GM19351 (cell line): ENCODE data around the gene FILIP1.

Experiments
- ATAC-seq: cut with Tn5 transposase; IDR thresholded peaks from one replicate; pipeline ENCODE4 v1.9.1; 2021; ENCODE audit warnings: mild to moderate bottlenecking, moderate library complexity; ENCODE audit not compliant: unreplicated experiment

Gene FILIP1

DNA sequence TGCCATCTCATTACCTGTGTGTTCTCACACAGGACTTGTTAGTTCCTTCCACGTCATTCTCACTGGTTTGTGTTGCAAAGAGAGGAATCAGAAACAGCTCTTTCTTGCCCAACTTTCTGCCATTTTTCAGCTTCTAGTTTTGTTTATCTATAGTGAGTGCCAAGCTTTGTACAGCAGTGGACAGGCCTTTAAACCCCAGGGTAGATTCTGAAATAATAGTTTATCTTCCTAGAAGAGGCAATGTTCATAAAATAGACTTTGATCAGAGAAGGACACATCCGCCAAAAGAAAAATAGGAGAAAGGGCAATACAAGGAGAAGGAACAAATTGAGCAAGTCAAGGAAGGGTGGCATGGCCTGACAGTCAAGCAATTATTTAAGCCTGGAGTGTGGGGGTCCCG is 191.3 kb downstream of the FILIP1 start:
- no peak for ATAC-seq

DNA sequence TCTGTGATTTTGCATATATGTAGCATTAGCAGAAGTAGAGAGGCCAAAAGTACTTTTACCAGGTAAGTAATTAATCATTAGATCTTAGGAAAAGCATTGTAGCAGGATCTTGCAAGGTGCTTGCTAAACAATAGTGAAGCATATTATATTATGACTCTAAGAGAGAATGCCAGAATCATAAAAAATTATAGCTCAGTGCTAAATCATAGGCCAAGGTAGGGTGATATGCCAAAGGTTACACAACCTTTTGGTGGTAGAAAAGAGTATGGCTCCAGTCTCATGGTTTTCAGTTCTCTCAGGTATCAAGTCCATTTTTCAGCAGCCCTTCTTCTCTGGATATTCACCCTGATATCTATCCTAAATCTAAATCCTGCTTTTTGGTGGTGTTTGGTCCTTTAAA is 192.1 kb downstream of the FILIP1 start:
- no peak for ATAC-seq

DNA sequence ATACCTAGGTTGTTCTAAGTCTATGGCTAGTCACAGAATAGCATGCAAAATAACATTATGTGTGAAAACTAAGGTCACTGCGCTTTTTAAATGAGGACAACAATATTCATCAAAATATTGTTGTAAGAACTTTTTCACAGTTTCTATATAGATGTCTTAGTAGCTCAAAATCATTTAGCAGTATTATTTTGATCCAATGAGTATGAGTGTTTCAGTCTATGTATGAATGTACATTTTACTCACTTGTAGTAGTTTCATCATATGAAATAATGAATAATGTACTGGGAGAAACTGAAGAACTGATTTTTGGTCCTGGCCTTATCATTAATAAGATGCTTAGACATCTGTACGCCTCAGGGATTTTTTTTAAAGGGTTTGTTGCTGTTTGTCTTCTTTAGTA is 192.5 kb downstream of the FILIP1 start:
- no peak for ATAC-seq

DNA sequence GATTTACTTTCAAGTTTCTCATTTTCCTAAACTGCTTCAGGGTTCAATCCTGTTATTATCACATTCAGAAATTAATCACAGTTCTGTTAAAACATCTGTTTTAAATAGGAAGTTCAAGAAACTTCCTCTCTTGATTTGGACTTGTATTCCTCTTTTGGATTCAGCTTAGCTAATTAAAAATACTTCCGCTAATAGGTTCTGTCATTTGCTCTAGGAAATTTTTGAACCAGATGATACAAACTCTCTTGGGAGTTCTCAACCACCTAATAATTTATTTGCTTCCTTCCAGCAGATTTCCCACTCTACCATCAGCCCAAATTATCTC is 193.1 kb downstream of the FILIP1 start:
- ATAC-seq: no peak

DNA sequence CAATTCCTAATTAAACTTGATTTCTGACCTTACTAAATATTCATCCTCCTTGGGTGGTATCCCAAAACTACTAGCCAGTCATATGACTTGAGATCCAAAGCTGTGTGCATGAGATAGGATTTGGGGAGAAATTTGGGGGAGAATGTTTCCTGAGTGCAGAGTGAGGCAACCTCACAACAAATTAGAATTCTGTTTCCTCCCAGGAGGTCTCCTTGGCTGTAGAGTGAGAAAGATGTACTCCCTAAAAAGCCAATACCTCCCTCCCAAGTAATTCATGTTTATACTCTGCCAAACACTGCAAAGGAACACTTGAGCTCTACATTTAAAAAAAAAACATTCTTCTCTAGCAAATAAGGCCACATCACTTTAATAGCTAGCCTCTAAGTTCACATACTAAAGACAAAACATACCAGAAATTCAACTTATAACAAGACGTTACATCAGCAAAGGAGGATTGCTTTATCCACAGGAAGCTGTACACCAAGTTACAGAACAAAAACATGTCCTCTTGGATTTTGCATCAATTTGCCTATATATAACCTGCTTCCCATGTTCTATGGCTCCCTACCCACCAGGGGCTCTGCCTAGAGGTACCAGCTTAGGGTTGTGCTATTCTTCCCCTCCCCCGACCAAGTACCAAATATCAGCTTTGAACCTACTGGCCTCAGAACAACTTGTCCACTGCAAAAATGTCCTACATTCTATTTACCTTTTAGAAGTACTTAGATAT is 193.6 kb downstream of the FILIP1 start:
- no peak for ATAC-seq

DNA sequence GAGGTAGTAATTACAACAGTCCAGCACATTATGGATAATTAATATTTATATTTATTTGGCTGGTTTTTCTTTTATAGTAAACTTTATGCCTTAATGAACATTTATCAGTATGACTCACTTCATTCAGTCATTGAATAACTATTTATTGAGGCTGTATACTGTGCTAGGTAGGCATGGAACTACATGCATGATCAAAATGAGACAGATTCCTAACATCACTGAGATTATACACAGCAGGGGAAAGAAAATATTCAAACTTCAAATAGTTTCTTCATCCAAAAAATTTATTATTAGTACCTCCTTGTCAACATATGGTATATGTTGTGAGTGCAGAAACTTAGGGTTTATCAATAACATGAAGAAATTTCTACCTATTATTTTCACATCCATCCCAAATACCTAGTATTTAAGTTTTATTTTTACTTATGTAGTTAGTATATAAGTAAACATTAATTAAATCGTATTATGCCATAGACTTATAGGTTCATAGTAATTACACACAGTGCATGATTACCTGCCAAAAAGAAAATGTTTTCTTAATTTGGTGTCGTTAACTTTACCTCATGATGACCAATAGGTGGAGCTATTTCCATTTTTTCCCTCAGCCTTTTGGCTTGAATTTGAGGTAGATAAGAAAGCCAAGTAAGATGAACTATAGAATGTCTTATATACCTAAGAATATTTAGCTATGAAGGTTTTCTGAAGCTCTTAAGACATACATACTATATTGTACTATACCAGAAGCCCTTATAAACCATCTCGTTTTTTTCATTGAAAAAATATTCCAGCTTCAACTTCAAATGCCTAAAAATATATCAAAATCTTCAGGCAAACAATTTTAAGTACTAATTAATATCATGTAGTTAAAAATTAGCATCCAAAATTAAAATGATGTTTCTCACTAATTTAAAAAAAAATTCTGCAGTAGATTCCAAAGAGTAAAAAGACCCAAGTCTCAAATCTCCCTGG is 196.5 kb downstream of the FILIP1 start:
- peak; percentile 80 for ATAC-seq

DNA sequence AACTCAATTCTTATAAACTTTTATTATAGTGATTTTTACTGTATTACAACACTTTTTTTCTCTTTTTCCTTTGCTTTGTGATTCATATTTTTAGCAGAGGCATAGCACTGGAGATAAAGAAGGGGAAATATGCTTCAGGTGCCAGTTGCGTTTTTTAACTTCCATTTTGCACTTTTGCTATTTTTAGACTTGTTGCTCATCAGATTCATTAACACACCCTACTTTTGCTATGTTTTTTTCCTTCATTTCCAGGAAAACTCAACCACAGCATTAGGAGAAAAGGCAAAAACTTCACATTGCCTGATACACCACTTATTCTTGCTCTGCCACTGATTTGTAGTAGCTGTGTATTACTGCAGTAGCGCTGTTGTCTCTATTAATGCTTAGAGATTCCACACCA is 201.0 kb downstream of the FILIP1 start:
- ATAC-seq: no peak

DNA sequence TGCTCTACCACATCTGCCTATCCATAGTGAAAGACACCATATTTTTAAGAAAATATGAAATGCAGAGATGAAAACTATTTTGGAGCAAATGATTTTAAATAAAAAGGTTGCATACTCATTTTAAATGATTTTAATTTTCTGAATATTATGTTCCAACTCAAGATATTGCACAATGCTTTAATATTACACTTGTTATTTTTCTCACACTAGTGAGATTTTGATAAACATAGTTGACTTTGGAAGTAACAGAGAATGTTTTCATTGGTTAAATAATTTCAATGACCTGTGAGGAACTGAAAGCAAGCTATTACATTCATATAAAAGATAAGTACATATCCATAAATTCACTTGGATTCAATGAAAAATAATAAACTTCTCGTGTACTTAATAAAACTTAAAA is 201.9 kb downstream of the FILIP1 start:
- ATAC-seq: no peak

DNA sequence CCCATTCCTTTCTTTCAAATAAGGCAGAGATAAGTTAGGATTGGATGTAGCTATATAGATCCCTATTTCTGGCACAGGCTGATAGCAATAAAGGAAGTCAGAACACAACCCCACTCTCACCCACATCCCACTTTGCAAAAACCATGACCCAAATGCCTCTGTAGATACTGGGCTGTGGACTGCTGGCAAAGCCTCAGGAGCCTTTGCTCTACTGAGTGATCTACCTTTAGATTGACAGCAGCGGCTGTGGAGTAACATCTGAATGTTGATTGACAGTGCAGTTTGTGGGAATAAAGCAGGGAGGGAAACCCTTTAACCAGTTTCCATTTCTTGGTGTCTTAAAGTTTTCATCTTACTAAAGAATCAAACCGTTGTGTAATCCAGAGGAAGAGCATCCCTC is 202.3 kb downstream of the FILIP1 start:
- no peak for ATAC-seq

DNA sequence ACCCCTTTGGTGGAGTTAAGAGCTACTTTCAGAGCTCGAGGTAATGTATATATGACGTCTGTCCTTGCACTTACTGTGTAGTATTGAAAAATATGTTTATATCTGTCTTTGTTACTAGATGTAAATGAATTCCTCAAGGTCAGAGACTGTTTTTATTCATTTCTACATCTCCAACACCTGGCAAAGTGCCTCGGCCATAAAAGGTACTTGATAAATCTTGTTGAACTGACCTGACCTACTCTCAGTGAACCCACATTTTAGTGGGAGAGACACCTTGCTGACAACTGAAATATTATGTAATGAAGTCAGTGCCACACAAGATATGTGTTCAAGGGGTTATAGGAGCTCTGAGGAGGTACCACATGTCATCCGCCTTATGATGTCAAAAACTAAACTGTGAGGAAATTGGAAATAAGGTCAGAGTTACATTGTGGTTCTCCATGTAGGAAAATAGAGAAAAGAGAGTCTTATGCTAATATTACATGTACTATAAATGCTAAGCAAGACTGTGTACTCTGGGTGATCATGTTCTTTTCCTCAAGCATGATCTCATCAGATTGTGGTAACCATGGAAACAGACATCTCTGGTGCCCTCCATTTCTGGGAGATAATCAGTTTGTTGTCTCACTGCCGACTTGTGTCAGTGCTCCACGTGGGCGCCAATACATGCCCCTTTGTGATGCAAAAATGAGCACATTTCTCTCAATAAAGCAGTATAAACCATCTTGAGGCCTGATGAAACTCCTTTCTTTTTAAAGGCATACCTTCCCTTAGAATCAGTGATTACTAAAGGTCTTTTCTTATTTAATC is 203.3 kb downstream of the FILIP1 start:
- no peak for ATAC-seq

DNA sequence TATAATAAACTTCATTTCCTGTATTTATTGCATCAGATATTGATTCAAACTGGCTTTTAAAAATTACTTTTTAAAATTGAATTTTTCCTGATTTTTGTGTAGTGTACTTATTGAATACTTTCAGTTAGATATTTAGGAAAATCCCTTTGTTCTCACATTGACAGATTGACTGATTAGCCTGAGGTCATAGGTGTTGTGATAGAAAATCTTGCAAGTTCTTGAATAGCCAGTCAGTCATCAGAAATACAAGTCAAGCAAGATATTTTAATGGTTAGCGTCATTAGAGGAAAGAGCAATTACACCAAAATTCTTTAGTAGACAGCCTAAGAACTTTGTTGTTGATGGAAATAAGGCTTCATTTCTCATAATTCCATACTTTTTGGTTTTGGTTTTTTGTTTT is 205.6 kb downstream of the FILIP1 start:
- ATAC-seq: no peak

DNA sequence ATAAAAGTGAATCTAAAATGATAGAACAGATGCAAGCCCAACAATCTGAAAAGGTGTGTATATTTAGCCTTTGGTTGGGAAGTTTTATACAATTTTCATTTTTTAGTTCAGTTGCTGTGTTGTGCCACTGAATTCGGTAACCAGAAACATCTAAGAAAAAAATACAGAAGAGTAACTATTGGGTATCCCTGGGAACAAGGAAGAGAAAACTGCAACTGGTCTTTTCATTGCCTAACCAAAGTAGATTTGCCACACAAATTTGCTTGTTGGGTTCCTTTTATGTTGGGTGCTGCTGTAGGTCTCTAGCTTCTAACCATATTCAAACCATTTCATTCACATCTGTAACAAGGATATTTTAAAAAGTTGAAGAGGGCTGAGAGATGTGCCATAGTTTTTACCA is 206.2 kb downstream of the FILIP1 start:
- ATAC-seq: no peak

DNA sequence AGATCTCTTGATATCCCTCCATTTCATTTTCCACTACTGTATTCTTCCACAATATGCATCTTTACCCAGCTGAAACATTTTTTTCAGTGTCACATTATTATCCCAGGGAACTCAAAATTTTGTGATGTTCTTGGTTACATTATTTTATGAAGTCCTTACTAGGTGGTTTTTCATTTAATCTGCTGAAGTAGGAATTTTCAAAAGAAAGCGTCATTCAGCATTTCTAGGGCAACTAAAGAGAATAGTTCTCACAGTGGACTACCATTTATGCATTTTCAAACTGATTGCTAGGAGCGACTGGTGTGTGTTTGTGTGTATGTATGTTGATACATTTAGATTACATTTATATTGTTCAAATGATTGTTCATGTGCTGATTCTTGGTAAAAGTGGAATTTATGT is 206.6 kb downstream of the FILIP1 start:
- ATAC-seq: no peak

DNA sequence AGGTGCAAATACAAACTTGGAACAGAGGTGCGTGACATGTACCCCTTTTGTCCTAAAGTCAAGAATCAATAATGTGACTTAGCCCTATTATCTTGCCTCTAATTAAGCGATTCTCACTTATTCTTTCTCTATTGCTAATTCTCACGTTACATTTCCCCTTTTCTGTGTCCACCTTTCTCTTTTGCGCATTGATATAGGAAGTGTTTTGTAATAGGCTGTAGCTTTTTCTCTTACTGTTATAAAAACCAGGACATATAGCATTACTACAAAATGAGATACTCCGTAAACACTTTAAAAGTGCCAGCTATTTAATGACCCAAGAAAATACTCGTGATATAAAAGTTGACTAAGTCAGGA is 208.3 kb downstream of the FILIP1 start:
- ATAC-seq: peak; percentile 5

DNA sequence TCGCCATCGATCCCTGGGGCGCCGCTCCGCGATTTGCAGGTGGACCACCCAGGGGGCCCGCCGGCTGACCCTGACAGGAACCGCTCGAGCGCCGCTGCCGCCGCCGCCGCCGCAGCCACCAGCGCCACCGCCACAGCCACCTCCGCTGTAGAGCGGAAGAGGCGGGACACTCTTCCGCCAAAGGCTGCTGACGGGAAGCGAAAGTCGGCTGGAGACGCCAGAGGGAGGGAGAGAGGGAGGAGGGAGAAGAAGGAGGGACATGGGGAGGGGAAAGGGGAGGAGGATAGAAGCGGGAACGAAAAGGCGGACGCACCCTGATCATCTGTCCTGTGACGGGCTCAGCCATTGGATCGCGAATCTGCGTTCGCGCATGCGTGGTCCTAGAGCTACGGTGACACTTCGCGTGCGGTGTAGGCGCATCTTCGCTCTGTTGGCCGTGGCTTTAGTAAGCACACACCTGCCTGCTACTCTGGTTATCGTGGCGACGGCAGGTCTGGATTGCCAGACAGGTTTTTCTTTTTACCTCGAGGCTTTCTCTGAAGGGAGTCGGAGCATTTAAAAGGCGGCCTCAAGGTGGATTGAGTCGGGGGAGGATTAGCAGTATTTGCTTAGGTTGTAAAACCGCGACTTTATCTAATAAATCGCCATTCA is 208.8 kb downstream of the FILIP1 start, which contains the start of gene TMEM30A:
TSS of gene TMEM30A (minus strand) at position 161 of the 651 bp plus-strand sequence. CDS start at position 7, 154 bp downstream.
- ATAC-seq: peak; percentile 84

DNA sequence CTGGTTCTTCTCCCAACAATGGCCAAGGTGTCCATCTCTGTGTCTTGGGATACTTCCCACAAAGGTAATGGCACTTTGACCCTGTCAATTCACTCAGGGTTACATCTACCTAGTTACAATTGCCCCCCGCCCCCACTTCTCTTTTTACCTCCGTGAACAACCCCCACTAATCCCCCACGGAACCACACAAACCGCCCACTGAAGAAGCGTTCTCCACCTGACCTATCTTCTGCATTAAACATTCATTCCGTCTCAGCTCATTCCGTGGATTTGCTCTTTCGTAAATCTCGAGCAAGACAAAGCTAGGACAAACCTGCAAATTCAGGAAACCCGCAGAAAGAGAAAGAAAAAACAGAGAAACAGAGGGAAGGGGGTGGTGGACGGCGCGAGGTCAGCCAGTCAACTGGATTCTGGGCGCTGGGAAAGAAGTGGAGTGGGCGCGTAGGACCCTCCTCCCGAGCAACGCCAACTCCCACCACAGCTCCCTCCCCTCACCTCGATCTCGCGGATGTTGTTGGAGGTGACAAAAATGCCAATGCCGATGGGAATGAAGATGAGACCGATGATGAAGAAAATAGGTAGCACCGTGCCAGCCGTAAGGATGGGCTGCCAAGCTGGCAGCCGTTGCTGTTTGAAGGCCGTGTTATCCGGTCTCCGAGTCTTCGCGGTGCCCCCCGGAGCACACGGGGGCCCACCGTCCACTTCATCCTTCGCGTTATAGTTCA is 209.5 kb downstream of the FILIP1 start:
- ATAC-seq: peak; percentile 14

DNA sequence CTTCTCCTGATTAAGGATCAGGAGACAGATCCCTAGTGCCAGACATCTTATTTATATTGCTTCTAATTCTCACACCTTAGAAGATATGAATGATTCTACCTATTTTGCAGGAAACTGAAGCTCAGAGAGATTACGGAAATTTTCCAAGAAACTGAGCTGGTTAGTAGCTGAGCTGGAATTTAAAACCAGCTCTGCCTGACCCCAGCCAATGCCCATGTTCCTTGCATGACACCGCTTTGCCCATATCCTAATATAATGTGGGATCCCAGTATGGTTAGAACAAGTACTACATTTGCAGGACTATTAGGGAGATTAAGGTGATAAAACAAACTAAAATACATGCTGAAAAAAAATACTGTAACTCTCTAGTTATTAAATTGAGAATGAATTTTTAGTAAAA is 210.9 kb downstream of the FILIP1 start:
- no peak for ATAC-seq

DNA sequence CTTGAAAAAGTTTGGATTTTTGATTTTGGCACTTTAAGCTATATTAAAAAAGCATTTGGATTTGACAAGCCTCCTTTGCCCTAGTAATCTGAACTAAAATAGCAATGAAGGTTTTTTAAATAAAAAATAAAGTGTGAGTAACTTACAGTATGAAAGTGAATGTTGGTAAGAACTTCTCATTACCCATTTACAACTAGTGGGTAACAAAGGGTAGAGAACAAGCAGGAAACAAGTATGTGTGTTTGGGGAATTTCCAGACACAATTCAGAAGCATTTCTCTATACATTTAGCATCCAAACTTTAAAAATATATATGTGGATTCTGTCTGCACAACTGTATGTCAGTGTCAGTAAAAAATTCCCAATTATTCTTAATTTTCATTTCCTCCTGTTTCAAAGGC is 211.9 kb downstream of the FILIP1 start:
- no peak for ATAC-seq

DNA sequence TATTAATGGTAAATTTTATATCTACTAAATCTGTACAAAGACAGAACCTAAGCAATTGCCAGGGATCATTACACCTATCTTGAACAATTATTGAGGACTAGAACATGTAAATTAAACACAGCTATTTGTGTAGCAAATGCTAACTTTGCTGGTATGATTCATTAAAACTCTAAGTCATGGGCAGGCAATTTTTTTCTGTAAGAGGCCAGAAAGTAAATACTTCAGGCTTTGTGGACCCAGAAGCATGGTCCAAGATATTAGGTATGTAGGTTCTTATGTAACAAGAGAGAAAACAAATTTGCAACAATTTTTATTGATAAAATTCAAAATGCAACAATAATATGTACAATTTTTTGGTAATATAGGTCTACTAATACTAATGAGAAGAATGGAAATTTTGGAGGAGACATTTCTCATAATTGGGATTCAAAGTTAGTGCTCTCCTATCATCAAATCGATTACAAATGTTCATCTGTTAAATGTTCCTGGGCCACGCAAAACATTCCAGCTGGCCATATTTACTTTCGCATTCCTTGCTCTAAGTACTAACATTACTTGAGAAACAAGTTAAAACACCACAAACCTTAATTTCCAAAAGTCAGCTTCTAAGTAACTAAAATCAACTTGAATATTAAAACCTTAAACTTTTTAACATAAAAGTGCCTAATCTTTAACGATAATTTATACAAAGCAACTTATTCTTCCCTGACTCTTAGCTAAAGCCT is 213.3 kb downstream of the FILIP1 start:
- ATAC-seq: no peak

DNA sequence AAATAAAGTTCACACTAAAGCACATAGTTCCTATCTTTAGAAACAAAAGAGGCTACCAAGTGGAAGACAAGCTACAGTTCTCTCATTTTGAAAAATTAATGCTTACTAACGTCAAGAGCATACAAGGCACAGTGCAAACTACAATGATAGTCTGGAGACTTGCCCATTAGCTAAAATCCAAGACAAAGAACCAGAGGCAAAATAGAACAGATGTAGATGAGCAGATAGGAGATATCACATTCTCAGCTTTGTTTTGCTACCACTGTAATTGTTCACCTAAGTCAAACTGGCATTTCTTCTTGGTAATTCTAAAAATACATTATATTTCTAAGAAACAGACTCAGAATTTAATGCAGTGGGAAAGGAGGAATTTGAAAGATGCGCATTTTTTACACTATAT is 214.2 kb downstream of the FILIP1 start:
- ATAC-seq: no peak
